B cell (primary cell): ENCODE data around the gene TCF7L2. TPM values are rescaled to one million over a fixed set of nuclear protein-coding genes. Genes with fewer than 3 reads are reported as not detected.

Source experiments
- ATAC-seq: fragments of 200-7000 bp; cut with Tn5 transposase; one replicate; pipeline ENCODE4 v1.10.0; 2021; ENCODE audit warnings: low read depth, mild to moderate bottlenecking, moderate number of reproducible peaks, moderate library complexity
- CTCF ChIA-PET: fragments of 350-600 bp; sonication (Branson Sonifier 250); formaldehyde crosslinking; loops from one replicate; lab custom pipeline; 2021; ENCODE audit warnings: antibody characterized with exemption, inconsistent platforms; lab: Charles Lee
- POLR2A ChIA-PET: fragments of 350-600 bp; sonication (Branson Sonifier 250); formaldehyde crosslinking; loops from one replicate; lab custom pipeline; 2021; ENCODE audit warnings: antibody characterized with exemption; lab: Charles Lee
- DNase-seq: peaks from one replicate; pipeline ENCODE4 v3.0.0; 2013
- H2AFZ ChIP-seq: 2 replicates; pipeline ENCODE4 v1.6.1; 2012; ENCODE audit warnings: mild to moderate bottlenecking, low read depth, low read length; ENCODE audit not compliant: insufficient read depth, poor library complexity, severe bottlenecking
- H3K27ac ChIP-seq, 2 donors: 1 replicate in 1 of 2; 2 replicates in 1 of 2; pipeline ENCODE4 v1.5.1; 2012 to 2013; ENCODE audit warnings: low read length in 2 of 2, mild to moderate bottlenecking in 2 of 2, moderate library complexity in 1 of 2
- H3K27me3 ChIP-seq, 4 experiments: fragments of 200-600 bp in 1 of 4; sonication (generic) in 1 of 4; replicated peaks in 1 of 4; 1 replicate in 2 of 4; 2 replicates in 2 of 4; pipeline versions ENCODE4 v1.6.1 to v1.7.0; 2013 to 2016; ENCODE audit warnings: low read length in 3 of 4, mild to moderate bottlenecking in 2 of 4, mixed read lengths in 1 of 4, moderate library complexity in 1 of 4; ENCODE audit not compliant: insufficient read depth in 4 of 4, control insufficient read depth in 3 of 4; ENCODE audit errors: control extremely low read depth in 1 of 4
- H3K36me3 ChIP-seq, 2 experiments: replicated peaks in 1 of 2; 1 replicate in 1 of 2; 2 replicates in 1 of 2; pipeline versions ENCODE4 v1.6.1 to v1.7.1; 2013; ENCODE audit warnings: low read length in 1 of 2; ENCODE audit not compliant: insufficient read depth in 2 of 2, control insufficient read depth in 1 of 2; ENCODE audit errors: control extremely low read depth in 1 of 2, extremely low read depth in 1 of 2
- H3K4me1 ChIP-seq, 2 donors: fragments of 200-600 bp in 1 of 2; sonication (generic) in 1 of 2; 1 replicate in 1 of 2; 2 replicates in 1 of 2; pipeline versions ENCODE4 v1.5.1 to v1.6.1; 2013 to 2017; ENCODE audit warnings: low read length in 2 of 2; ENCODE audit not compliant: control insufficient read depth in 2 of 2, insufficient read depth in 2 of 2
- H3K4me2 ChIP-seq: replicated peaks from 2 replicates; pipeline ENCODE3; 2012; ENCODE audit warnings: mild to moderate bottlenecking, low read depth, low read length; ENCODE audit not compliant: poor library complexity, severe bottlenecking
- H3K4me3 ChIP-seq, 5 experiments: fragments of 200-600 bp in 1 of 5; sonication (generic) in 1 of 5; 1 replicate in 3 of 5; 2 replicates in 2 of 5; pipeline versions ENCODE4 v1.5.1 to v1.7.0; 2011 to 2016; ENCODE audit warnings: low read length in 4 of 5, mild to moderate bottlenecking in 4 of 5, low read depth in 2 of 5, control low read depth in 1 of 5, moderate library complexity in 1 of 5; ENCODE audit not compliant: insufficient read depth in 1 of 5; ENCODE audit errors: control extremely low read depth in 1 of 5, extremely low read depth in 1 of 5
- H3K79me2 ChIP-seq: fragments of 200-600 bp; sonication (generic); one replicate; pipeline ENCODE4 v1.6.0; 2016; ENCODE audit warnings: low read length; ENCODE audit not compliant: control insufficient read depth, insufficient read depth
- H3K9ac ChIP-seq: fragments of 200-600 bp; sonication (generic); 2 replicates; pipeline ENCODE4 v1.6.1; 2017; ENCODE audit warnings: mild to moderate bottlenecking, low read length, moderate library complexity
- H3K9me3 ChIP-seq, 3 donors: one replicate each; pipeline versions ENCODE4 v1.6.1 to v1.7.1; 2013; ENCODE audit warnings: low read length in 2 of 3; ENCODE audit not compliant: control insufficient read depth in 2 of 3, insufficient read depth in 1 of 3; ENCODE audit errors: control extremely low read depth in 1 of 3
- H4K20me1 ChIP-seq: 2 replicates; pipeline ENCODE4 v1.6.0; 2012; ENCODE audit warnings: mild to moderate bottlenecking, low read length; ENCODE audit not compliant: insufficient read depth, control insufficient read depth, poor library complexity, severe bottlenecking
- H3K27ac Mint-ChIP-seq: one replicate; pipeline ENCODE4 v1.8.0; 2021; ENCODE audit warnings: mixed read lengths
- H3K27me3 Mint-ChIP-seq: one replicate; pipeline ENCODE4 v1.8.0; 2021; ENCODE audit warnings: mixed read lengths
- H3K4me1 Mint-ChIP-seq: one replicate; pipeline ENCODE4 v1.8.0; 2021; ENCODE audit warnings: mixed read lengths
- H3K4me3 Mint-ChIP-seq: one replicate; pipeline ENCODE4 v1.8.0; 2021; ENCODE audit warnings: mixed read lengths
- H3K9me3 Mint-ChIP-seq: one replicate; pipeline ENCODE4 v1.8.0; 2022; ENCODE audit warnings: mixed read lengths; ENCODE audit not compliant: insufficient read depth
- EZH2 ChIP-seq: IDR thresholded peaks from 2 replicates; pipeline ENCODE4 v1.6.1; 2012; ENCODE audit warnings: borderline replicate concordance, low read depth, mild to moderate bottlenecking, moderate library complexity, low read length; ENCODE audit not compliant: insufficient read depth, poor library complexity, severe bottlenecking
- WGBS: methylation state at CpG from one replicate; pipeline ENCODE4 v1.1.5; 2013; ENCODE audit warnings: missing lambda C conversion rate; ENCODE audit not compliant: insufficient coverage; 5-methylcytosine and 5-hydroxymethylcytosine counted together
- intact Hi-C: fragments of 100-400 bp; cut with micrococcal nuclease; formaldehyde crosslinking; loops from one replicate; pipeline ENCODE4 v1.10.0; 2022
- polyA plus RNA-seq: library from polyadenylated mRNA; depleted of rRNA; stranded (reverse); fragments of >200 nt; gene quantifications from 2 replicates; pipeline ENCODE4 v1.2.3, GENCODE V29; 2012
- total RNA-seq, 2 donors: library from RNA; stranded (reverse); fragments of 120-200 nt in 1 of 2; gene quantifications; 1 replicate in 1 of 2; 2 replicates in 1 of 2; pipeline versions ENCODE4 v1.2.3 to v1.2.4, GENCODE V29; 2013 to 2022
- TF ChIP-seq, protein P1 (sequence below): fragments of 200-600 bp; IDR thresholded peaks from one replicate; pipeline ENCODE4 v1.8.0; 2022; ENCODE audit warnings: antibody characterized with exemption, mild to moderate bottlenecking

Gene TCF7L2
- total and polyA plus RNA-seq, 2 donors (not counting 1 experiment from before 2014, with no cell fraction given), result 0.48 to 1.1 TPM

DNA sequence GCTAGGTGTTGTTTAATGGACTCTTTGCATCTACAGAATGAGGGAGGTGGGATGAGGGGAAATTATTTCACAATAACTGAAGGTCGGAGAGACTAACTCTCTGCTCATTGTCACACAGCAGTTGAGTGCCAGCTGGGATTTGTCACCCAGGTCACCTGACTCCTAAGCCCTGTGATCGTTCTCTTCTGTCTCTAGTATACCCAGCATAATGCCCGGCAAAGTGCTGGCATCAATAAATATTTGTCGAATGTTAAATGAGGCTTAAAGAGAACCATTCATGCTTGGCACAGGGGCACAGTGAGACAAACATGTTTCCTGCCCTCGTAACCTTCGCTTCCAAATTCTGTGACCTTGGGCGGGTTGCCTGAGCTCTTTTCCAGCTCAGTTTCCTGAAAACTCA lies 70.8 kb downstream of the TCF7L2 start:
- H3K4me1 ChIP-seq, result no peaks in the 10 kb centered on the region
- ChIA-PET POLR2A (no interaction called here), CTCF (no interaction called here)
- Mint-ChIP-seq H3K9me3 (no peaks in the 10 kb centered on the region), H3K4me3 (no peak overlapping the region), H3K27me3 (peaks cover 10% of the 10 kb centered on the region), H3K27ac (no peak overlapping the region), H3K4me1 (no peaks in the 10 kb centered on the region)
- H3K4me2 ChIP-seq, result no peak overlapping the region
- H4K20me1 ChIP-seq, result no peaks in the 10 kb centered on the region
- no peak overlapping the region for H3K9ac ChIP-seq
- DNase-seq (no peak), ATAC-seq (no peak)
- 77% methylated on average over 4 of the region's 7 CpGs for WGBS
- no peak overlapping the region for H2AFZ ChIP-seq
- no peaks in the 10 kb centered on the region for H3K27me3 ChIP-seq
- H3K36me3 ChIP-seq, result no peaks in the 10 kb centered on the region
- no peak overlapping the region for H3K27ac ChIP-seq
- intact Hi-C loops, result no loop called here
- no peak for TF ChIP-seq EZH2
- TF ChIP-seq, protein P1, sequence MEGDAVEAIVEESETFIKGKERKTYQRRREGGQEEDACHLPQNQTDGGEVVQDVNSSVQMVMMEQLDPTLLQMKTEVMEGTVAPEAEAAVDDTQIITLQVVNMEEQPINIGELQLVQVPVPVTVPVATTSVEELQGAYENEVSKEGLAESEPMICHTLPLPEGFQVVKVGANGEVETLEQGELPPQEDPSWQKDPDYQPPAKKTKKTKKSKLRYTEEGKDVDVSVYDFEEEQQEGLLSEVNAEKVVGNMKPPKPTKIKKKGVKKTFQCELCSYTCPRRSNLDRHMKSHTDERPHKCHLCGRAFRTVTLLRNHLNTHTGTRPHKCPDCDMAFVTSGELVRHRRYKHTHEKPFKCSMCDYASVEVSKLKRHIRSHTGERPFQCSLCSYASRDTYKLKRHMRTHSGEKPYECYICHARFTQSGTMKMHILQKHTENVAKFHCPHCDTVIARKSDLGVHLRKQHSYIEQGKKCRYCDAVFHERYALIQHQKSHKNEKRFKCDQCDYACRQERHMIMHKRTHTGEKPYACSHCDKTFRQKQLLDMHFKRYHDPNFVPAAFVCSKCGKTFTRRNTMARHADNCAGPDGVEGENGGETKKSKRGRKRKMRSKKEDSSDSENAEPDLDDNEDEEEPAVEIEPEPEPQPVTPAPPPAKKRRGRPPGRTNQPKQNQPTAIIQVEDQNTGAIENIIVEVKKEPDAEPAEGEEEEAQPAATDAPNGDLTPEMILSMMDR, result no peak
- H3K79me2 ChIP-seq, result no peaks in the 10 kb centered on the region
- no peaks in the 10 kb centered on the region for H3K9me3 ChIP-seq
- H3K4me3 ChIP-seq, result no peak overlapping the region

DNA sequence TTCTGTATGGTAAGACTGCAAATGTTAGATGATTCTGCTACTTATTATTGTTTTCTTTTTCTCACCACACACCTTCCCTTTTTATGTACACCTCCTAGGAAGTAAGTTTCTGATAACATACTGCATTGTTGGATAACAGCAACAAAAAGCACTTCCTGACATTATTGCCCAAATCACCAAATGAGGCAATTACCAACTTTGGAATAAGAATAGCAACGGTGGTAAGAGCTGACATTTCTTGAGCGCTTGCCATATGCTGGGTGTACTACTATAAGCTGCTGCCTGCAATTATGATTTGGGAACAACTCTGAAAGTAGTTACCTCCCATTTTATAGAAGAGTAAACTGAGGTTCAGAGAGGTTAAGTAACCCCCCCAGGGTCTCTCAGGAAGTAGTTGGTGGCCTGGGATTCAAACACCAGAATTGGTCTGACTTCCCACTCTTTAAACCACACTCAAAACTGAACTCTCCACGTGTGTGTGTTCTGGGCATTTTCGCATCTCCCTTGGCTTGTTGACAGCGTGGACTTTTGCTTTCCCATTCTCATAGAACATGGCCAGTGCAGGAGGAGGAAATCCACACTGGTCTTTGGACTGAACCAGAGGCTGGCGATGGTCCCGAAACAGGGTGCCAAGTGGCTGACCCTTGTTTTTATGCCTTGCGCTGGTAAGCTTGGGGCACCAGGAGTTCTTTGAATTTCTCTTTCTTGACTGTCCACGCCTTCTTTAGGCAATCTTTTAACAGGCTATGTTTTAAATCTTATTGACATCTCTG lies 71.4 kb downstream of the TCF7L2 start:
- Histone ChIP-seq H3K27ac (no peak overlapping the region), H3K36me3 (no peaks in the 10 kb centered on the region), H3K27me3 (no peaks in the 10 kb centered on the region), H3K9me3 (no peaks in the 10 kb centered on the region), H3K79me2 (no peaks in the 10 kb centered on the region), H2AFZ (no peak overlapping the region), H3K4me3 (no peak overlapping the region), H3K4me2 (no peak overlapping the region), H3K4me1 (no peaks in the 10 kb centered on the region), H4K20me1 (no peaks in the 10 kb centered on the region), H3K9ac (no peak overlapping the region)
- DNase-seq (no peak), ATAC-seq (no peak)
- no peak overlapping the region for H3K27ac Mint-ChIP-seq
- peaks cover 10% of the 10 kb centered on the region for H3K27me3 Mint-ChIP-seq
- no peak overlapping the region for H3K4me3 Mint-ChIP-seq
- no peaks in the 10 kb centered on the region for H3K4me1 Mint-ChIP-seq
- no peaks in the 10 kb centered on the region for H3K9me3 Mint-ChIP-seq
- intact Hi-C loops, result no loop called here
- ChIA-PET CTCF (no interaction called here), POLR2A (no interaction called here)
- no peak for TF ChIP-seq EZH2
- TF ChIP-seq, protein P1, result no peak
- 92% methylated on average over 6 of the region's 9 CpGs for WGBS
